ENCODE results near the gene RAB34. TPM values are rescaled to one million over a fixed set of nuclear protein-coding genes. Genes with fewer than 3 reads are reported as not detected.

Gene RAB34, protein sequence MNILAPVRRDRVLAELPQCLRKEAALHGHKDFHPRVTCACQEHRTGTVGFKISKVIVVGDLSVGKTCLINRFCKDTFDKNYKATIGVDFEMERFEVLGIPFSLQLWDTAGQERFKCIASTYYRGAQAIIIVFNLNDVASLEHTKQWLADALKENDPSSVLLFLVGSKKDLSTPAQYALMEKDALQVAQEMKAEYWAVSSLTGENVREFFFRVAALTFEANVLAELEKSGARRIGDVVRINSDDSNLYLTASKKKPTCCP
- 100 to 1,000 TPM; 136 to 186 (median 159) TPM for total RNA-seq

DNA sequence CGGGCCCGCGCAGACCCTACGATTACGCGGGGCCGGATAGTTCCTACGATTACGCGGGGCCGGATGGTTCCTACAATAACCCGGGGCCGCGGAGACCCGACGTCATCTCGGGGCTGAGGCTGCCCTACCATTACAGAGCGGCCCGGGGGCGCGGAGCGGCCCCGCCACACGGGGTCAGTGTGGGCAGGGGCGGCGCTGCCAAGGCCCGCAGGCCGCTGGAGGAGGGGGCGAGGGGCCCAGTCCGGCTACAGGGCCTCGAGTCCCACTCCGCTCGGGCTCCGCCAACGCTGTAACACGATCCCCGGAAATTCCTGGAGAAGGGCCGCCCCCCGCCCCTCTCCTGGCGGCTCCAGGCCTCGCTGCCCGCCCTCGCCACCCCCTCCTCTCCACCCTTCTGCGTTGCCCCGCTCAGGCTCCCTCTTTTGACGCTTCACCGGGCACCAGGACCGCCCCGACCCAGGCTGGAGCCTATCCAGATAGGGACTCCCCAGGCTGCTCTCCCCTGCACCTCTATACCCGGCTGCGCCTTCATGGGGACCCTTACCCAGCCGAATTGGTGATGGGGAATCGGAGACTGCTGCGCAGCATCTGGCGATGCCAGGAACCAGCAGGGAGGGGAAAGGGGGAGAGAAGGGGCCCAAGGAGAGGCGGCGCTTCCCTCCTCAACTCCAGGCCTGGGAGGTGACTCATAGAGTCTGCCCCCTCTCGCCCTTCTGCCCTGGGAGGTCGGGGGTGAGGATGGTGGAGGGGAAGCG lies at the start of gene RAB34:
RAB34 (minus strand) TSS at position 291 of the 755 bp plus-strand sequence. CDS start 602 bp downstream, outside the sequence.
- DNase-seq: peak; percentile 88 to 93
- 11 to 16% methylated on average over 9 to 17 of the region's 60 CpGs for WGBS, 2 donors
- Histone ChIP-seq H3K9me3 (no peaks in the 10 kb centered on the region), H3K4me3 (replicated peaks in 1 of 3) (peak within 1 kb of the TSS; percentile 77 to 86 (median 83)), H3K36me3 (peaks cover 25 to 30% of the 10 kb centered on the region in 2 donors), H3K27me3 (no peaks in the 10 kb centered on the region), H3K4me1 (peaks cover 34 to 43% of the 10 kb centered on the region in 2 donors), H3K27ac (peak within 1 kb of the TSS; percentile 86 to 92 (median 89))
- intact Hi-C loops (cut with DNase I): no loop called here
- TF ChIP-seq POLR2A (IDR thresholded peaks at IDR 0.05): peak in 1 of 2 donors; percentile 64
- TF ChIP-seq, protein P1, sequence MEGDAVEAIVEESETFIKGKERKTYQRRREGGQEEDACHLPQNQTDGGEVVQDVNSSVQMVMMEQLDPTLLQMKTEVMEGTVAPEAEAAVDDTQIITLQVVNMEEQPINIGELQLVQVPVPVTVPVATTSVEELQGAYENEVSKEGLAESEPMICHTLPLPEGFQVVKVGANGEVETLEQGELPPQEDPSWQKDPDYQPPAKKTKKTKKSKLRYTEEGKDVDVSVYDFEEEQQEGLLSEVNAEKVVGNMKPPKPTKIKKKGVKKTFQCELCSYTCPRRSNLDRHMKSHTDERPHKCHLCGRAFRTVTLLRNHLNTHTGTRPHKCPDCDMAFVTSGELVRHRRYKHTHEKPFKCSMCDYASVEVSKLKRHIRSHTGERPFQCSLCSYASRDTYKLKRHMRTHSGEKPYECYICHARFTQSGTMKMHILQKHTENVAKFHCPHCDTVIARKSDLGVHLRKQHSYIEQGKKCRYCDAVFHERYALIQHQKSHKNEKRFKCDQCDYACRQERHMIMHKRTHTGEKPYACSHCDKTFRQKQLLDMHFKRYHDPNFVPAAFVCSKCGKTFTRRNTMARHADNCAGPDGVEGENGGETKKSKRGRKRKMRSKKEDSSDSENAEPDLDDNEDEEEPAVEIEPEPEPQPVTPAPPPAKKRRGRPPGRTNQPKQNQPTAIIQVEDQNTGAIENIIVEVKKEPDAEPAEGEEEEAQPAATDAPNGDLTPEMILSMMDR (IDR thresholded peaks at IDR 0.05): peak in 3 of 6 experiments; percentile 8 to 35 (median 35)

DNA sequence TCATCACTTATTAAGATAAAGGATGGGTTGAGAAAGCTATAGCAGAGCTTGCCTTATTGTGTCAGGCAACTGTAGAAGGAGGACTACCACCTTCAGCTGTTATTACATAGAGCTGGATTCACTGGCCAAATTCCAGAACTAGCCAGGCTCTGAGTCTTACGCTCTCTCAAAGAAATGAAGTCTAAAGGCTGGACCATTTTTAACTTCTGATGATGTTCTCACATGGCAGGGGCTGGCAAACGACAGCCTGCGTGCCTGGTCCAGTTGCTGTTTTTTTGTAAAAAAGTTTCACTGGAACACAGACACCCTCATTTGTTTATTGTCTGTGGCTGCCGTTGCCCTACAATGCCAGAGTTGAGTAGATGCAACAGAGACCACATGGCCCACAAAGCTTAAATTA lies 47.4 kb upstream of the RAB34 start:
- no peaks in the 10 kb centered on the region for H3K27me3 ChIP-seq
- no peak for TF ChIP-seq POLR2A (IDR thresholded peaks at IDR 0.05)
- TF ChIP-seq, protein P1 (IDR thresholded peaks at IDR 0.05): no peak
- H3K36me3 ChIP-seq: peaks cover 0 to 7% of the 10 kb centered on the region in 2 donors
- H3K27ac ChIP-seq: no peak overlapping the region
- WGBS, 2 donors: 84 to 94% methylated on average over 4 of the region's 4 CpGs
- no peaks in the 10 kb centered on the region for H3K9me3 ChIP-seq
- no peak overlapping the region for H3K4me3 ChIP-seq (replicated peaks in 1 of 3)
- no peak for DNase-seq
- peaks cover 3 to 11% of the 10 kb centered on the region in 2 donors for H3K4me1 ChIP-seq
- intact Hi-C loops (cut with DNase I): loop anchor here (10.0 kb wide), 1 partner anchor 90 kb away; the partner anchor contains the start of gene ERAL1

DNA sequence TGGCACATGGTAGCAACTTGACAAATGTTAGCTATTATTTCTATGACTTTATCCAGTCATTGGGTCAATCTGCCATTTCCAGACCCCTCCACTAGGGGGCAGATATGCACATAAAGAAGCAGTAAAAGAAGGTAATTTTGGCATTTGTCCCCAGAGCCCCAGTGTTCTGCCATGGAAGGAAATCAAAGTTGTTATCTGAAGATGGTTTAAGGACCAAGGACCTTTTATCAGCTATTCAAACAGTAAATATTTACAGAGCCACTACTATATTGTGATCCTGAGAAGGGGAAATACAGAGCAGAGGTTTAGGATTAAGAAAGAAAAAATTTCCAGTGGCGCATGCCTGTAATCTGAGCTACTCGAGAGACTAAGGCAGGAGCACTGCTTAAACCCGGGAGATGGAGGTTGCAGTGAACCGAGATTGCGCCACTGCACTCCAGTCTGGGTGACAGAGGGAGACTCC lies 46.2 kb upstream of the RAB34 start:
- Histone ChIP-seq H3K9me3 (no peaks in the 10 kb centered on the region), H3K27ac (no peak overlapping the region), H3K36me3 (peaks cover 7 to 14% of the 10 kb centered on the region in 2 donors), H3K4me1 (peaks cover 3 to 11% of the 10 kb centered on the region in 2 donors), H3K27me3 (no peaks in the 10 kb centered on the region), H3K4me3 (replicated peaks in 1 of 3) (no peak overlapping the region)
- intact Hi-C loops (cut with DNase I): loop anchor here (5.0 to 10.0 kb wide), 2 partner anchors 91 to 148 kb away; partner anchors contain the start of gene ERAL1
- DNase-seq: peak; percentile 82 to 86
- WGBS, 2 donors: 57 to 62% methylated on average over 5 of the region's 5 CpGs
- TF ChIP-seq POLR2A (IDR thresholded peaks at IDR 0.05): no peak
- TF ChIP-seq, protein P1 (IDR thresholded peaks at IDR 0.05): peak; percentile 76 to 90 (median 85)

DNA sequence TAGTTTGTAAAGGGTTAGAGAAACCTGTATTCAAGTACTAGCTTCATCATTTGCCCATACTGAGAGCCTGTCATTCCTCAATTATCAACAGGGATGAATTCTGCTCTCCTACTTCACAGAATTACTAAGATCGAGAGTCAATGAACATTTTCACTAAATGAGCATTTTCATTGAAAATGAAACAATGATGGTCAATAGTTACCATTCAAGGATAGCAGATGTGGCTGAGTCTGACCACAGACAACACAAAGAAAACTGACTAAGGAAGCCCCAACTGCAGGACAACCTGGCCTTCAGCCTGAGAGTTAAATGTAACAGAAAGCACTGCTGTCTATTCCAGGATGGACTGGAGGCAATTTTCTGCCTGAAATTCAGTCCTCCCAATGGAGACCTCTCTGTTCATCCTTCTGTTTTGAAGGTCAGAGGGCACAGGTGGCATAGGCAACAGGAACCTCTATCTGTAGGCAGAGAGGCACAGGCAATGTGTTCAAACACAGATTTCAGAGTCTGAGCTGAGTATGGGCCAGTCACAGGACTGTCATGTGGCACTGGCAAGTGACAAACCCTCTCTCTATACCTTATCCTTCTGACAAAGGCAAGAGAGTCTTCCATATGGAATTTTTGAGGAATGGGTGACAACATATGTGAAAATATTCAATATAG lies 45.6 kb upstream of the RAB34 start:
- DNase-seq: no peak
- H3K27ac ChIP-seq: no peak overlapping the region
- H3K27me3 ChIP-seq: no peaks in the 10 kb centered on the region
- WGBS, 2 donors: 84 to 100% methylated on average over 1 of the region's 1 CpG
- intact Hi-C loops (cut with DNase I): loop anchor here (5.0 to 10.0 kb wide), 2 partner anchors 92 to 149 kb away; partner anchors contain the start of gene ERAL1
- no peak overlapping the region for H3K4me3 ChIP-seq (replicated peaks in 1 of 3)
- peaks cover 13 to 20% of the 10 kb centered on the region in 2 donors for H3K36me3 ChIP-seq
- H3K9me3 ChIP-seq: no peaks in the 10 kb centered on the region
- peaks cover 3 to 11% of the 10 kb centered on the region in 2 donors for H3K4me1 ChIP-seq
- TF ChIP-seq POLR2A (IDR thresholded peaks at IDR 0.05): no peak
- TF ChIP-seq, protein P1 (IDR thresholded peaks at IDR 0.05): no peak

All from thyroid gland (tissue), 4 donors.